HG02884 (cell line): ENCODE results near the gene MYO16.

Experiments used
- ATAC-seq: cut with Tn5 transposase; IDR thresholded peaks from one replicate; pipeline ENCODE4 v1.9.1; 2021; ENCODE audit warnings: mild to moderate bottlenecking, moderate library complexity; ENCODE audit not compliant: unreplicated experiment

The MYO16 gene

DNA sequence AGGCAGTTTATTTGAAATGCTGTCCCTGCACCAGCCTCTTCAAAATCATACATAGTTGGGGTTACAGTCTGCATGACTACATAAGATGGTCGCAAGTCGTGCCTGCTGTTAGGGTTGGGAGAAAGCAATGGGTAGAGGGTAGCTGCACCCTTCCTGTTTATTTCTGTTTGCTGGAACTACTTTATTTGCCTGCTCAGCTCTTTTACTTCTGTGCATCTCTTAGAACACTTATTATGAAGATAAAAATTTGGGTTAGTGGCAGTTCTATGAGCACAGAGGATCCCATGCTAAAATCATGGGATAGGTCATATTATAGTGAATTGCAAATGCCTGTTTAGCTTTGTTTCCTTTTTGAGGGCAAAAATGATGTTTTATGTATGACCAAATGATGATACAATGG is 160.1 kb downstream of the MYO16 start:
- ATAC-seq = no peak

DNA sequence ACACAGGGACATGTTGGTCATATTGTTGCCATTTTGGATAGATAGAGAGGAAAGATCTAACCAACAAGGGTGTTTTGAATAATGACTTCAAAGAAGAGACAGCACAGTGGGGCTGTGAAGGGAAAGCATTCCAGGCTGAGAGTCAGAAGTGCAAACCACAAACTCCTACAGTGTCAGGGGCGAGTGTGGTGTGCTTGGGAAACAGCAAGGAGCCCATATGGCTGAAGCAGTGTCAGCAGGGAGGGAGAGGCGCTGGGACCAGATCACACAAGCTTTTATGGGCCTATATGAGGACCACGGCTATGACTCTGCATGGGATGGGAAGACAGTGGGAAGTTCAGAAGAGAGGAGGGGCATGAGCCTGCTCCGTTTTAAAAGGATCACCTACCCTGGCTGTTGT is 166.4 kb downstream of the MYO16 start:
- ATAC-seq = no peak

DNA sequence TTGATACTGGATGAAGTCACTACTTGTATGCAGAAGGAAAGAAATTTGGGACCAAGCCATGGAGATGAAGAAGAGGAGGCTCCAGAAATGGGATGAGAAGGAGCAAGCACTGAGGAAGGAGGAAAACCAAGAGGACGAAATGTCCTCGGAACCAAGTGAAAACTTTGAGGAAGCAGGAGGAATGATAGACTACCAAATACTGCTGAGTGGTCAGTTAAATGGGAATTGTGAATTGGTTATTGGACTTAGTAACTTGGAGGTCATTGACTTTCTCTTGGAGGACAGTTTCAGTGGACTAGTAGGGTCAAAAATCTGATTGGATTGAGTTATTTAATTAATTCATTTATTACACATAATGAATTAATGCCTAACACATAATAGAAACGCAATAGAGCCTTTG is 167.9 kb downstream of the MYO16 start:
- ATAC-seq = no peak

DNA sequence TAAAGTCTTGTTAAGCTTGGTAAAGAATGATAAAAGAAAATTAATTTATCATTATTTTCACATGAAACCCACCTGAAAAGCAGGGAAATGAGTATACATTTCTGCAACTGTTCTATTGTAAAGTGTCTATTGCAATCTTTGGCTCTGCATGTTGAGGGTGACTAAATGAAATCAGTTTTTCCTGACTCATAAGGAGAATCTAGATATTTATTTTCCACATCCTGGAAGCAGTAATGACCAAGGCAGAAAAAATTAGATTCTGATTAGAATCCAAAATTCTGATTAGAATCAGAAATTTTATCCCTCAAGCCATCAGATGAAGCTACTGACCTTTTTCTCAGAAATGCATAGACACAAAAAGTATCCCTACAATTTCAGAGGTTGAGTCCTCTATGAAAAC is 178.4 kb downstream of the MYO16 start:
- no peak for ATAC-seq

DNA sequence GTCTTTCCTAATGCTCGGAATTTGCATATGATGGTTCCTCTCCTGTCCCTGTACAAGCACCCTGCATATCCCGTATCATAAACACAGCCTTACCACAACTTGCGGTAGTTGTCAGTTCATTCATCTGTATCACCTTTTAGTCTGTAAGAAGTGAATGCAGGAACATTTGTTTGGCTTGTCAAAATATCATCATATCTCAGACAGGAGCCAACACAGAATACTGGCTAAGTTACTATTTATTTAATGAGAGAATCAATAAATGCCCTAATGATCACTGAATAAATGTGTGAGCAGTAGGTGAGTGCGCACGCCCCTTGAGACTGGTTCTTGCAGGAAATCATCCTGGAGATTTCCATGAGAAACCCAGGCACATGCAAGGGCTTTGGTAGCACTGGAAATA is 182.8 kb downstream of the MYO16 start:
- ATAC-seq = no peak

DNA sequence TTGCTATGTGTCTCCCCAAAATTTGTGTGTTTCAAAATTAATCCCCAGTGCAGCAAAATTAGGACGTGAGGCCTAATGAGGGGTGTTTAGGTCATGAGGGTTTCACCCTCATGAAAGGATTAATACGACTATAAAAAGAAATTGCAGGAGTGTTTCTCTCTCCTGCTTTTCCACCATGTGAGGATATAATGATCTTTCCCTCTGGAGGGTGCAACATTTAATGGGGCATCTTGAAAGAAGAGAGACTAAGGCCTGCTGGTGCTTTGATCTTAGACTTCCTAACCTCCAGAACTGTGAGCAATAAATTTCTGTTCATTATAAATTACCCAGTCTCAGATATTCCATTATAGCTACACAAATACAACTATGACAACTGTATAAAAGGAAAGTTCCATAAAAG is 183.2 kb downstream of the MYO16 start:
- ATAC-seq = no peak

DNA sequence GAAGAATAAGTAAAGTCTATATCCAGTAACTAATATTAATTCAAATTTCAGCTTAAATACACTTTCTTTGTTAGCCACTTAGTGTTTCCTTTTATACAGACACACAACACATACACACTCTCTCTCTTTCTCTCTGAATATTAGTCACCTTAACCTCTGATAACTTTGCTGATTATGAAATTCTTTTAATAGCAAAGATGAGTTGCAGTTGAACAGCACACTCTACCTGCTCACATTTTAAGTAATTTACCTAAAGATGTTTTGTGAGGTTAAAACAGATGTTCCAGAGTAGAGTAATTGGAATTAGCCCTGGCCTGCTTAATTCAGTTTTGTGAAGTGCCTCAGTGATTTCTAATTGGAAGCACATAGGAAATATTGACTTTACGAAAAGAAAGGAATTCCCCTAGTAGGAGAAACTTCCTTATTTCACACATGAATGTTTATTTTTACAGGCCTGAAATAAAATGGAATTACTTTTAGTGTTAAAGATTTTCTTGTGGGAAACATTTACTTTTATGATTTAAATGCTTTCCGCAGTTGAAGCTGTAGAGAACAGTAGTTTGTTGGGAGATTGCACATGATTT is 184.3 kb downstream of the MYO16 start:
- no peak for ATAC-seq

DNA sequence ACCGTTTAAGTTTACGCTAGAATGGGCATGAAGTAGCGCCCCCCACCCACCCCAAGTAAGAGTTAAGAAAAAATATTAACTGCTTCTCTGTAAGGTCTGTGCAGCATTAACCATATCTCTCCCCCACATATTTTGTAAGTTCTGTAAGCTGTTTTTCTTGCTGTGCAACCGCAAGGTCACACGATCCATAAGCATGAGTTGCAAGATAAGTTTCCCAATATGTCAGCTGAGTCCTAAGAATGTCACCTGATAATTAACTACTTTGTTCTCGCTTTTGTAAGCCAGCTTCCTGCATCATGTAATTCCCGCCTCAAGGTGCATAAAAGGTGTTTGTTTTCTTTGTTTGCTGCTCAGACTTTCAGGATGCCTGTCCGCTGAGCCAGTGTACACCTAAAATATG is 187.0 kb downstream of the MYO16 start:
- no peak for ATAC-seq

DNA sequence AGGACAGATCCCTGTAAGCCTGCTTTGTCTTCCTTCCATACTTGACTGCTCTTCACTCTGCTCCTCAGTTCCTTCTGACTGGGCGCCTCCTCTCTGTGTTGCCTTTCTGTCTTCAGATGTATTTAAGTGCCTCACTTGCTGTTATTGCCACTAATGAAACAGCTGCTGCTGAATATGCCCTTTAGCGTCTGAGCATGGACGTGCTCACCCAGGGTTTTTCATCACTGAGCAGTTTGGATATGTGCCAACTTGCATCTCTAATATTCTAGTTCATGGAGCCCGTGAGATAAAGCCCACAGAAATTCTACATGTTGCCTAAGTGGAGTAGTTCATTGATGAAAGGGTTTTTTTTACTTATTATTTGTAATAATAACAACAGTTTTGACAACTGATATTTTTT is 198.2 kb downstream of the MYO16 start:
- ATAC-seq = no peak

DNA sequence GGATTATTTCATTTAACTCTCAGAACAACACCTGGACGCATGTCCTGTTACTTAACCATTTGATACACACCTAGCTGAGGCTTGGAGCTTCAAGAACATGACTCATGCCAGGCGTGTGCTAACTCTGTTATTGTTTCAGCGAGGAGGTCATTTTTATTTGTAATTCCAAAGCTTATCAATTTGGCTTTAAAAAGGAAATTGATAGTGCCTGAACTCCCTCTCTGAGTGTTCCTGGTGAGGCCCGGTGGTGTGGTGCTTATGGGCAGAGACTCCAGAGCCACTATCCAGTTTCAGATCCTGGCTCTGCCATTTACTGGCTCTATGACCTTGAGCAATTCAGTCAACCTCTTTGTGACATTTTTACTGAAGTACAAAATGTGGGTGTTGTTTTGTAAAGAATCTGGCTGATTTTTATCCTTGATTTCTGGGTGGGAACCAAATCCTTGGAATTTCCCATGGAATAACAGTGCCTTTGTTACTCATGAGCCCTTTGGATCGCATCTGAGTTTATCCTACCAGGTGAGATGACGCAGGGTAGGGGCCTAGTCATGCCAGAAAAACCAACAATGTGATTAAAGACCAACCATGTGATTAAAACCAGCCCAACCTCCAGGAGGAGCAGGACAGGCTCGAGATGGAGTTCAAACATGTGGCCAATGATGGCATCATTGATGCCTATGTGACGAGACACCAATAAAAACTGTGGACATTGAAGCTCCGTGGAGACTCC is 198.8 kb downstream of the MYO16 start:
- no peak for ATAC-seq

DNA sequence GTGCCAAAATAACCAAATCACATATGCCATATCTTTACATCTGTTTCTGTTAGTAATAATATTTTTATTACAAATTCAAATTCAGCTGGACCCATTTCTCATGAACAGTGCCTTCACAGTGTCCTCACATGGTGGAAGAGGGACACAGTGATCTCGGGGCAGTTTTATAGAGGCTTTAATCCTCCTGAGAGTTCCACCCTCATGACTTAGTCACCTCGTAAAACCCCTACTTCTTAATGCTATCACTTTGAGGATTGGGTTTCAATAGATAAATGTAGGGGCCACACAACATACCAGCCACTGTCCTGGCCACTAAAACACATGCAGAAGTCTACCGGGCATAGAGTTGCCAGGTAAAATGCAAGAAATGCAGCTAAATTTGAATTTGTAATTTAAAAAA is 201.5 kb downstream of the MYO16 start:
- no peak for ATAC-seq

DNA sequence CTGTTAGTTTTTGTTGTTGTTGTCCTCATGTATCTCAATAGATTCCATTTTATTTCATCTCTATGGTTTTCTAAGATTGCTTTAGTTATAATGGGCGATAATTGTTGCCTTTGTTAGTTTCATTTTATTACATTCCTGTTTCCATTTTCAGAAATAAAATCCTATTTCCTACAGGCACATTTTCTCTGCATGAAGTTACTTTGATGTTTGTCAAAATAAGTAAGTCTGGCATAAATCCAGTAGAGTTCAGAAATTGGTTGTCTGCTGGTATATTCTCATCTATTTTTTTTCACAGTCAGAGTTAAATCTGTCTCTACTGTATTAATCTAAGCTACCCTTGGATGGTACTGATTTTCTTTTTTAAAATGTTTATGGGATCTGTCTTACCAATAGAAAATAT is 204.1 kb downstream of the MYO16 start:
- no peak for ATAC-seq

DNA sequence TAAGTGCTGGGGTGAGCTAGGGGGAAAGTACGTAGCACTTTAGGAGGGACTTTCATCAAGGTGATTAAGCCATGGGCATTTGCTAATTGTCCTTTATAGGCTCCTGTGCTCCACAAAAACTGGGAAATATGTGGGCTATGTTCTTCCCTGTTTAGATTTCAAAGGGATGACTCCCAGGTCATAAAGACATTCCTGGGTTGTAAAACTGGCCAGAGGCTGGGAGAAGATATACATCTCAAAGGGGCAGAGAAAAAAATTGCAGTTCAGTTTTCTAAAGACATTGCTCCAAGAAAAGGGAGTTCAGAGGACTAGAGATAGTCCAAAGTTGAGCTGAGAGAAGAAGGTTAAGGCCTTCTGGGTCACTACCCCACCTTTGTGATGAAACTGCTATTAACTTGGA is 204.8 kb downstream of the MYO16 start:
- ATAC-seq = no peak

DNA sequence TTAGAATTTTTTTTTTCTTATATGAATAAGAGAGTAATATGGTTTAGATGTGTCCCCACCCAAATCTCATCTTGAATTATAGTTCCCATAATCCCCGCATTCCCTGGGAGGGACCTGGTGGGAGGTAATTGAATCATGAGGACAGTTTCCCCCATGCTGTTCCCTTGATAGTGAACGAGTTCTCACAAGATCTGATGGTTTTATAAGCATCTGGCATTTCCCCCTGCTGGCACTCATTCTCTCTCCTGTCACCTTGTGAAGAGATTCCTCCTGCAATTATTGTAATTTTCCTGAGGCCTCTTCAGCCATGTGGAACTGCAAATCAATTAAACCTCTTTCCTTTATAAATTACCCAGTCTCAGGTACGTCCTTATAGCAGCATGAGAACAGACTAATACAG is 205.7 kb downstream of the MYO16 start:
- ATAC-seq = no peak

DNA sequence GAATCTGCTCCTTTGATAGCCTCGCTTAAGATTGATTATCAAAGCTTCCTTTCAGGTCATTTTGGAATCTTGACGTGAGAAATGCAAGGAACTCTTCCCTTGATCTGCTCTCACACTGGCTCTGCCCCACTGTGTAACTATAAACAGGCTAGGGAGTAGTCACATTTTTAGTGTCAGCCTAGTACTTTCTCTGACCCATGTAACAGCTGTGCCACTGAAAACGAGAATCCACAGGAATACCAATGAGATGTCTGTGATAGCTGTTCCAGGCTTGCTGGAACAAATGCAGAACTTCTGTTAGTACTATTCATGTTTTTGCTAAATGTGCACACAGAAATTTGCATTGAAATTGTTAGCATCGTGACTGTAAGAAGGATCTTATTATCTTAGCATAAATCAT is 221.3 kb downstream of the MYO16 start:
- ATAC-seq = no peak

DNA sequence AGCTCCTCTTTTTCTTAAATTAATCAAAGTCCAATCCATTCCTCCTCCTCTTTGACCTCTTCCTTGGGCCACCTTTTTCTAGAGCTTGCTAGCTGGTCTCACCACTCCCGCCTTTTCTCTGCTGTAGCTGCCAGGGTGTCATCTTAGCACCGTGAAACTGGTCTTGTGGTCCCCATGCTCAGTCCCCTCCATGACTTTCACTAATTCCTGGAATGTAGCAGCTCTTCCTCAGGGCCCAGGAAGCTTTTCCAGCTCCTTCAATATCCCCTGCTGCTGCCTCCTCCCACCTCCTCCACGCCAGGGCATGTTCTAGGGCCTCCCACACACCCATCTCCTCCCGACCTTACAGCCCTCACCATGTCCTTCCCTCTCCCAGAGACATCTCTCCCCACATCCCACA is 222.2 kb downstream of the MYO16 start:
- no peak for ATAC-seq

DNA sequence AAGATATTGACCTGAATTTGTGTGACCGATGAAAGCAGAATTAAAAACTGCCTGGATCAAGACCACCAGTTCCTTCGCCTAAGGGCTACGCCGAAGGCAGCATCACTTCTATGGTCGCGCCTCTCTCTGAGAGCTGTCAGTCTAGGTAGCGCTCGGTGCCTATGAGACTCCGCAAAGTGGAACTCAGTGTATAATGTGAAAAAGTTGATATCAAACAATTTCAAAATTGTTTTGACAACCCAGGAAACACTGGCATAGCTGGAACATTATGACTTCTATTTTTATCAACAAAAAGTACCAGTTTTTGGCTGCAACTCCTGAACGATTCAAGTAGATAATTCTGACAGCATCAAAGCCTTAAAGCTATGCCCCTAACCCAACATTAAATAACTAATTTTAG is 223.6 kb downstream of the MYO16 start:
- ATAC-seq = no peak

DNA sequence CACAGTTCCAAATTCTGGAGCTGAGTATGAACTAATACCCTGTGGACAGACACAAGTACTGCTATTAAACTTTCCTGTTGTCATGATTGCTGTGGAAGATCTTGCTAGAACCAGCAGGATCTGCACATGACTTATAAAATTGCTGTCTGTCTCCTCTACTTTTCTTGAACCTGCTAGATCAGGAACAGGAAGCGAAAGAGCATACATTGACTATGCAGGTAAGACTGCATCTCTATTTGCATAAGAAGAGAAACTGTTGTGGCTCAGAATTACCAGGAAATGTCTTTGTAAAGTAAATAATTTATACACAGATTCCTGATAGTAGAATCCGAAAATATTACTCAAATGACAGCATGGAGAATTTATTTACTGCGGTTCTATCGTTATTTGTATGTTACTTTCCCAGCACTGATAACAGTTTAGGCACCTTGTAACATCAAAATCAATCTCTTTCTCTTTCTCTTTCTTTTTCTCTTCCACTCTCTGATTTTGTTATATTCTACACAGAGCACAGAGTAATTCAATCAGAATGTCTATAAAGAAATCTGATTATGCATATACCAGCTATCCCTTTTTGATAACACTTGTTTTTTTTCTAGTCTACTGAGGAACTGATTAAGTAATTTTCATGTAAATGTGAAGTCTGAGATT is 226.5 kb downstream of the MYO16 start:
- ATAC-seq = peak; percentile 89

DNA sequence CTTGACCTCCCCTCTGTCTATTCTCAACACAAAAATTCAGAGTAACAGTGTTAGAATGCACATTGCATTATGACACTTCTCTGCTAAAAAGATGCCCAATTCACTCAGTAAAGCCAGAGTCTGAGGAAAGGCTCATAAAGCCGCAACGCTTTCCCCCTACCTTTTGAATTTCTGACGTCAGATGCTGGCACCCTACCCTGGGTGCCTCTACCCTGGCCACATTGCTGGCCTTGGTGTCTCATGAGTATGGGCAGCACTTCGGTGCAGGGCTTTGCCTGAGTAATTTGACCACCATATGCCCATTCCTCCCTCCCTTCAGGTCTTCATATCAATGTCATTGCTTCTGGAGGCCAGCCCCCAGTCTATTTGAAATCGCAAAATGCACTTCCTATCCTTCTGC is 229.3 kb downstream of the MYO16 start:
- ATAC-seq = no peak

DNA sequence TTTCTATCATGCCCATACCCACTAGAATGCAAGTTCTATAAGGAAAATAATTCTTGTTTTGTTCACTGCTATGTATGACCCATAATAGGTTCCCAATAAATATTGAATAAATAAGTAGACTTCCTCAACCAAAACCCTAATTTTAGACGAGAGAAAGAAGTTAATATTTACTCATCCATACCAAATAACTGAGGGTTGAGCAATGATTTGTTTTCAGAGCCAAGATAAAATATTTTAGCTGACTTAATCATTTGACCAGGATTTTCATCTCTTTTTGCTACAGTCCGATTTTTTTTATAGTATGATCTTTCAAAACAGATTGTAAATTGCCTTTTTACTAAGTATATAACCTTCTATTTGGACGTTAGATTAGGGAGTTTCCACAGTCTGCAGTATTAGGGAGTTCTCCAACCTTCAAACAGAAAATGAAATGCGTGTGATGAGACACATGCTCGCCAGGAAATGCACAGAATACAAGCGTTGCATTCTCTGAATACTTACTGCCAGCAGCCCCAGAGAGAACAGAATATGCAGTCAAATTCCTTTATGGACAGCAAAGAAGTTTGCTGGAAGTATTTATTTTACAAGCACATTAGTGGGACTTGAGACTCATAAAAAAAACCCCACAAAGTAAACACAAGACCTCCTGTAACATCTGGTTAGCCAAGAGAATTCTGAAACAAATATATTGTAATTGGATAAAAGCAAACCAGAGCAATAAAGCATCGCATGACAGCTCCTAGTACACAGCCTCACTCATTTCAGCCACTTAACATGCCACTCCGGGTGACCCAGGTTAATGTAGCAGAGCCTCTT is 230.0 kb downstream of the MYO16 start:
- ATAC-seq = no peak

DNA sequence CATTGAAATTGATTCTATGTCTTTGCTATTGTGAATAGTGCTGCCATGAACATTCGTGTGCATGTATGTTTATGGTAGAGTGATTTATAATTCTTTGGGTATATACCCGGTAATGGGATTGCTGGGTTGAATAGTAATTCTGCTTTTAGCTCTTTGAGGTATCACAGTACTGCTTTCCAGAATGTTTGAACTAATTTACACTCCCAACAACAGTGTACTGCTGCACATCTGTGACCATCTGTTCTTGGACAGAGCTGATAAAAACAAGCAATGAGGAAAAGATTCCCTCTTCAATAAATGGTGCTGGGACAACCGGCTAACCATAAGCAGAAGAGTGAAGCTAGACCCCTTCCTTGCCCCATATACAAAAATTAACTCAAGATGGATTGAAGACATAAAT is 231.0 kb downstream of the MYO16 start:
- no peak for ATAC-seq

DNA sequence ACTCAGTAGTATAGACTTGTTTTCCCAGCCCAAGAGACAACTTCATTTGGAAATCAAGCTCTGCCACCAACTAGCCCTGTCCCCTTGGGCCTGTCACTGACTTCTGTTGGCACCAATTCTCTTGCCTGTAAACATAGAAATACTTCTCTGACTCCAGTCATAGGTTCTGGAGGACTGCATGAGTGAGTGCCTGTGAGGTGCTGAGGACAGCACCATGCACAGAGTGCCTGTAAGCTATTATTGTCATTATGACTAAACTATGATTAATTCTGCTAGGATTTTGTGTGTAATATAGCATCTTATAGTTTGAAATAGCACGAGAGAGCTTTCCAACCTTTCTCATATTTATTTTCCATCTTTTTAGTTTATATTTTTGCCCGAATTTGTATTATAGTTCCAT is 247.9 kb downstream of the MYO16 start:
- ATAC-seq = no peak
